GM18519 (cell line): ENCODE results near the gene CHST15.

Source experiments
- ATAC-seq: cut with Tn5 transposase; IDR thresholded peaks from one replicate; pipeline ENCODE4 v1.9.1; 2021; ENCODE audit warnings: mild to moderate bottlenecking, moderate library complexity; ENCODE audit not compliant: unreplicated experiment, low FRiP score

Gene CHST15

GRCh38 chr10:124005991-124006392, 87.4 kb downstream of the CHST15 start:
- ATAC-seq: no peak

GRCh38 chr10:124005091-124005490, 88.3 kb downstream of the CHST15 start:
- ATAC-seq: no peak

GRCh38 chr10:124004663-124005004, 88.8 kb downstream of the CHST15 start:
- no peak for ATAC-seq

- ATAC-seq: no peak
These were observed 89.3 kb downstream of the CHST15 start for GRCh38 chr10:124003871-124004662.

GRCh38 chr10:124003481-124003870, 89.9 kb downstream of the CHST15 start:
- no peak for ATAC-seq

- ATAC-seq: no peak
These were observed 90.4 kb downstream of the CHST15 start for GRCh38 chr10:124003070-124003419.

GRCh38 chr10:124002391-124003069, 90.9 kb downstream of the CHST15 start:
- no peak for ATAC-seq

- ATAC-seq: no peak
These were observed 91.8 kb downstream of the CHST15 start for GRCh38 chr10:124001391-124002148.

- no peak for ATAC-seq
These were observed 92.6 kb downstream of the CHST15 start for GRCh38 chr10:124000792-124001201.

- ATAC-seq: no peak
These were observed 93.3 kb downstream of the CHST15 start for GRCh38 chr10:123999956-124000615.

- ATAC-seq: no peak
These were observed 94.1 kb downstream of the CHST15 start for GRCh38 chr10:123999261-123999660.

- ATAC-seq: no peak
These were observed 94.9 kb downstream of the CHST15 start for GRCh38 chr10:123998197-123999141.

GRCh38 chr10:123997486-123998196, 95.8 kb downstream of the CHST15 start:
- no peak for ATAC-seq

- no peak for ATAC-seq
These were observed 96.4 kb downstream of the CHST15 start for GRCh38 chr10:123997013-123997412.

GRCh38 chr10:123996302-123996701, 97.1 kb downstream of the CHST15 start:
- ATAC-seq: no peak

GRCh38 chr10:123995461-123996131, 97.8 kb downstream of the CHST15 start:
- no peak for ATAC-seq

GRCh38 chr10:123995082-123995460, 98.3 kb downstream of the CHST15 start:
- ATAC-seq: no peak

GRCh38 chr10:123994417-123995081, 98.8 kb downstream of the CHST15 start:
- no peak for ATAC-seq
